Epithelial cell of prostate (primary cell): Measurements from ENCODE around the gene SIRT1.
"Not testable (repeated sequence)": the region's sequence is repeated elsewhere in the genome, so short reads cannot be mapped to it uniquely, and the experiment has no call there.

Source experiments
- DNase-seq: peaks from one replicate; pipeline ENCODE4 v3.0.0-alpha.2; 2011; ENCODE audit warnings: low read depth, low spot score
- H3K27ac ChIP-seq: fragments of 450-650 bp; 2 replicates; pipeline ENCODE4 v1.5.1; 2017; ENCODE audit warnings: mild to moderate bottlenecking

SIRT1 gene

GRCh38 chr10:67943917-67944316, 59.5 kb downstream of the SIRT1 start:
- DNase-seq = no peak
- no peak overlapping the region for H3K27ac ChIP-seq

GRCh38 chr10:67955614-67956013, 71.2 kb downstream of the SIRT1 start:
- no peak overlapping the region for H3K27ac ChIP-seq
- no peak for DNase-seq

- DNase-seq = no peak
- H3K27ac ChIP-seq = no peak overlapping the region
Measured at GRCh38 chr10:67959839-67960476, 75.5 kb downstream of the SIRT1 start.

GRCh38 chr10:67965456-67965855, 81.0 kb downstream of the SIRT1 start:
- no peak overlapping the region for H3K27ac ChIP-seq
- DNase-seq = no peak

- H3K27ac ChIP-seq = not testable (repeated sequence)
Measured at GRCh38 chr10:67966035-67966434, 81.6 kb downstream of the SIRT1 start.

More at GRCh38 chr10:67966035-67966434, 81.6 kb downstream of the SIRT1 start:
- DNase-seq = not testable (repeated sequence)
